MM.1S (cell line): ENCODE measurements around the gene SLC7A6.

Experiments
- DNase-seq: peaks from one replicate; pipeline ENCODE4 v3.0.0-alpha.2; 2015
- H2AFZ ChIP-seq: fragments of 300-600 bp; sonication (generic); 2 replicates; pipeline ENCODE4 v1.6.0; 2016; ENCODE audit warnings: antibody characterized with exemption, low read length
- H3F3A ChIP-seq: fragments of 300-600 bp; sonication (generic); 2 replicates; pipeline ENCODE4 v1.6.1; 2016; ENCODE audit warnings: mild to moderate bottlenecking, antibody characterized with exemption, low read length, moderate library complexity, mixed read lengths; ENCODE audit not compliant: insufficient read depth
- H3K27ac ChIP-seq: fragments of 300-600 bp; sonication (generic); 2 replicates; pipeline ENCODE4 v1.5.1; 2016; ENCODE audit warnings: mild to moderate bottlenecking, low read length
- H3K27me3 ChIP-seq: fragments of 300-600 bp; sonication (generic); replicated peaks from 2 replicates; pipeline ENCODE4 v1.6.0; 2016; ENCODE audit warnings: low read length; ENCODE audit not compliant: insufficient read depth
- H3K36me3 ChIP-seq: fragments of 300-600 bp; sonication (generic); replicated peaks from 2 replicates; pipeline ENCODE4 v1.6.1; 2016; ENCODE audit warnings: mild to moderate bottlenecking, low read length, mixed read lengths; ENCODE audit not compliant: insufficient read depth
- H3K4me1 ChIP-seq: fragments of 300-600 bp; sonication (generic); 2 replicates; pipeline ENCODE4 v1.6.1; 2016; ENCODE audit warnings: low read length, mixed read lengths
- H3K4me2 ChIP-seq: fragments of 300-600 bp; sonication (generic); 2 replicates; pipeline ENCODE4 v1.6.0; 2016; ENCODE audit warnings: low read depth, low read length
- H3K4me3 ChIP-seq: fragments of 300-600 bp; sonication (generic); 2 replicates; pipeline ENCODE4 v1.5.1; 2016; ENCODE audit warnings: low read length, mixed read lengths
- H3K79me2 ChIP-seq: fragments of 300-600 bp; sonication (generic); 2 replicates; pipeline ENCODE4 v1.6.1; 2016; ENCODE audit warnings: mixed run types, low read length, mixed read lengths
- H3K9ac ChIP-seq: fragments of 300-600 bp; sonication (generic); 2 replicates; pipeline ENCODE4 v1.6.1; 2016; ENCODE audit warnings: low read length, mixed read lengths
- H3K9me2 ChIP-seq: fragments of 300-600 bp; sonication (generic); replicated peaks from 2 replicates; pipeline ENCODE4 v1.6.1; 2016; ENCODE audit warnings: mild to moderate bottlenecking, low read length, mixed read lengths; ENCODE audit not compliant: insufficient read depth
- H3K9me3 ChIP-seq: fragments of 300-600 bp; sonication (generic); replicated peaks from 2 replicates; pipeline ENCODE4 v1.6.1; 2016; ENCODE audit warnings: mild to moderate bottlenecking, low read length, mixed read lengths; ENCODE audit not compliant: insufficient read depth
- H4K20me1 ChIP-seq: fragments of 300-600 bp; sonication (generic); 2 replicates; pipeline ENCODE4 v1.6.1; 2016; ENCODE audit warnings: mild to moderate bottlenecking, low read length, moderate library complexity, mixed read lengths; ENCODE audit not compliant: insufficient read depth
- EZH2 ChIP-seq: fragments of 300-600 bp; sonication (generic); optimal IDR thresholded peaks from 2 replicates; pipeline ENCODE3; 2017; ENCODE audit warnings: low read depth, mild to moderate bottlenecking, antibody characterized with exemption, low read length, mixed read lengths
- EZH2phosphoT487 ChIP-seq: fragments of 300-600 bp; sonication (generic); IDR thresholded peaks from 2 replicates; pipeline ENCODE4 v1.6.1; 2018; ENCODE audit warnings: antibody characterized with exemption, low read length
- TF ChIP-seq, protein P1 (sequence below): fragments of 300-600 bp; sonication (generic); IDR thresholded peaks from 2 replicates; pipeline ENCODE4 v1.5.1; 2016; ENCODE audit warnings: antibody characterized with exemption, low read length, mixed read lengths

SLC7A6 gene

DNA sequence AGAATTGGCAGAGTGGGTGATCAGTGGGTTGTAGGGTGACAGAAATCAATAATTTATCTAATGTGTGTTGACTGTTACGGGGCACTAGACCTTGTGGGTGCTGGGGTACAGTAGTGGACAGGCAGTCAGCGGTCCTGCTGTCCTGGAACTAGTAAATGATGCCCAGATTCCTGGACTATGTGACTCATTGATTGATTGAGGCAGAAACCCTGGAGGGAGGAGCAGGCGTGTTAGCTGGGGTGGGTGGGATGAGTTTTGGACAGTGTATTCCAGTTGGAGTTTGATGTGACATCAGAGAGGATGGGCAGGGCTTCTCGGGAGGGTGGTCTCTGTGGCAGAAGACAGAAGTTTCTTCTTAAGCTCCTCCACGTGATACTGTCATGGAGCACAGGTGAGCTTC, 70.8 kb downstream of the SLC7A6 start:
- Histone ChIP-seq H3K27me3 (no peaks in the 10 kb centered on the region), H3K9me2 (no peaks in the 10 kb centered on the region), H4K20me1 (no peaks in the 10 kb centered on the region), H3K9me3 (no peaks in the 10 kb centered on the region), H3K36me3 (peaks cover 16% of the 10 kb centered on the region), H3K4me1 (peaks cover 15% of the 10 kb centered on the region), H3K4me2 (no peak overlapping the region), H3K9ac (no peak overlapping the region), H3K79me2 (no peaks in the 10 kb centered on the region), H2AFZ (no peak overlapping the region), H3K27ac (no peak overlapping the region), H3F3A (peaks cover 18% of the 10 kb centered on the region), H3K4me3 (no peak overlapping the region)
- no peak for DNase-seq
- TF ChIP-seq, protein P1, sequence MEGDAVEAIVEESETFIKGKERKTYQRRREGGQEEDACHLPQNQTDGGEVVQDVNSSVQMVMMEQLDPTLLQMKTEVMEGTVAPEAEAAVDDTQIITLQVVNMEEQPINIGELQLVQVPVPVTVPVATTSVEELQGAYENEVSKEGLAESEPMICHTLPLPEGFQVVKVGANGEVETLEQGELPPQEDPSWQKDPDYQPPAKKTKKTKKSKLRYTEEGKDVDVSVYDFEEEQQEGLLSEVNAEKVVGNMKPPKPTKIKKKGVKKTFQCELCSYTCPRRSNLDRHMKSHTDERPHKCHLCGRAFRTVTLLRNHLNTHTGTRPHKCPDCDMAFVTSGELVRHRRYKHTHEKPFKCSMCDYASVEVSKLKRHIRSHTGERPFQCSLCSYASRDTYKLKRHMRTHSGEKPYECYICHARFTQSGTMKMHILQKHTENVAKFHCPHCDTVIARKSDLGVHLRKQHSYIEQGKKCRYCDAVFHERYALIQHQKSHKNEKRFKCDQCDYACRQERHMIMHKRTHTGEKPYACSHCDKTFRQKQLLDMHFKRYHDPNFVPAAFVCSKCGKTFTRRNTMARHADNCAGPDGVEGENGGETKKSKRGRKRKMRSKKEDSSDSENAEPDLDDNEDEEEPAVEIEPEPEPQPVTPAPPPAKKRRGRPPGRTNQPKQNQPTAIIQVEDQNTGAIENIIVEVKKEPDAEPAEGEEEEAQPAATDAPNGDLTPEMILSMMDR, result no peak
- TF ChIP-seq EZH2phosphoT487 (no peak), EZH2 (no peak)

DNA sequence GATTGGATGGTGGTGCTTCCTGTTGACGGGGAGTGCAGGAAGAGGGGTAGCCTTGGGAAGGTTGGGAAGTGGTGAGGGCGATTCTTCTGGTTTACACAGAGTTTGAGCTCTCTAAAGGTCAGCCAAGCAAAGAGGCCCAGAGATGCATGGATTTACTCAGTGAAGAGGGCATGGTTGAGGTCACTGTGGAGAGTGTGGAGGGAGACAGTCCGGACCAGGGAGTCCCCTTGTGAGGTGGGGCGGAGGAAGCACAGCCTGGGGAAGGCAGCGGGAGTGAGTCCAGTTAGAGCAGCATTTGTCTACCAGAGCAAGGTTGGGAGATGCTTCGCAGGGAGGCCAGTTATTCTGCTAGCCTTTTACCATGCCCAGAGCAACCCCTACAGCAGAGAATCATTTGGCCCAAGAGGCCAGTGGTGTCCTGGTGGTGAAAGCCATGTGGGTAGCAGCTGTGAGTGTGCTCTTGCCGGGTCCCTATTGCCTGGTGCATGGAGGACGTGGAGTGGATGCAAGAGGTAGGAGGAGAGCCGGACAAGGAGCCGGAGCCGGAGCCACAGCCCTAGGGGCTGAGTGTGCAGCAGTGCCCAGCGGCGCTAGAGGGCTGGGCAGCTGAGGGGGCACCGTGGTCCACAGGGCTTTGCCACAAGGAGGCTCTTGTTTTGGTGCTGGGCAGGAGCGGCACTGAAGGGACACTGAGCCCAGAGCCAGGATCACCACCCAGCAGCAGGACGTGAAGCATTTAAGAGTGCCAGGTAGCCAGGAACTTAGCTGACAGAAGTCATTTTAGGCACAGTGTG, 74.2 kb downstream of the SLC7A6 start:
- DNase-seq, result no peak
- Histone ChIP-seq H3K36me3 (peaks cover 18% of the 10 kb centered on the region), H4K20me1 (no peaks in the 10 kb centered on the region), H3K27me3 (no peaks in the 10 kb centered on the region), H3K79me2 (no peaks in the 10 kb centered on the region), H3K4me3 (no peak overlapping the region), H3K4me2 (no peak overlapping the region), H3F3A (no peaks in the 10 kb centered on the region), H2AFZ (no peak overlapping the region), H3K9me3 (no peaks in the 10 kb centered on the region), H3K4me1 (0 out of 2 replicates have a peak, but pooled peaks cover 4% of the 10 kb centered on the region), H3K9me2 (no peaks in the 10 kb centered on the region), H3K9ac (no peak overlapping the region), H3K27ac (no peak overlapping the region)
- TF ChIP-seq, protein P1, result no peak
- TF ChIP-seq EZH2, result no peak
- TF ChIP-seq EZH2phosphoT487, result no peak

DNA sequence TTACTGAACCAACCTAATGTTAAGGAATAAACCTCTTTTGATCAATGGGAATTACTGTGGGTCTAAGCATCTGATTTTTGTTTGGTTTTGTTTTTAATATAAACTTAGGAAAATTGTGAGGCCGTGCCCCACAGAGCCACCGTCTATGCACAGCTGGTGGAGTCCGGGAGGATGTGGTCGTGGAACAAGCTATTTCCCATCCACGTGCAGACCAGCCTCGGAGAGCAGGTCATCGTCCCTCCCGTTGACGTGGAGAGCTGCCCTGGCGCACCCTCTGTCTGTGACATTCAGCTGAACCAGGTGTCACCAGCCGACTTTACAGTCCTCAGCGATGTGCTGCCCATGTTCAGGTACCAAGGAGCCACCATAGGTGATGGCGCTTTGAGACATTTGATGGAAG, 74.9 kb downstream of the SLC7A6 start:
- H2AFZ ChIP-seq, result no peak overlapping the region
- H3K4me1 ChIP-seq, result 0 out of 2 replicates have a peak, but pooled peaks cover 4% of the 10 kb centered on the region
- no peaks in the 10 kb centered on the region for H3K9me3 ChIP-seq
- no peak for DNase-seq
- H3K4me3 ChIP-seq, result no peak overlapping the region
- no peak overlapping the region for H3K9ac ChIP-seq
- H3K9me2 ChIP-seq, result no peaks in the 10 kb centered on the region
- peaks cover 18% of the 10 kb centered on the region for H3K36me3 ChIP-seq
- H3K79me2 ChIP-seq, result no peaks in the 10 kb centered on the region
- no peaks in the 10 kb centered on the region for H3K27me3 ChIP-seq
- no peak overlapping the region for H3K4me2 ChIP-seq
- no peaks in the 10 kb centered on the region for H4K20me1 ChIP-seq
- no peaks in the 10 kb centered on the region for H3F3A ChIP-seq
- H3K27ac ChIP-seq, result no peak overlapping the region
- TF ChIP-seq, protein P1, result no peak
- TF ChIP-seq EZH2phosphoT487, result no peak
- TF ChIP-seq EZH2, result no peak
